ENCODE data around the gene MED22.

MED22 gene

DNA sequence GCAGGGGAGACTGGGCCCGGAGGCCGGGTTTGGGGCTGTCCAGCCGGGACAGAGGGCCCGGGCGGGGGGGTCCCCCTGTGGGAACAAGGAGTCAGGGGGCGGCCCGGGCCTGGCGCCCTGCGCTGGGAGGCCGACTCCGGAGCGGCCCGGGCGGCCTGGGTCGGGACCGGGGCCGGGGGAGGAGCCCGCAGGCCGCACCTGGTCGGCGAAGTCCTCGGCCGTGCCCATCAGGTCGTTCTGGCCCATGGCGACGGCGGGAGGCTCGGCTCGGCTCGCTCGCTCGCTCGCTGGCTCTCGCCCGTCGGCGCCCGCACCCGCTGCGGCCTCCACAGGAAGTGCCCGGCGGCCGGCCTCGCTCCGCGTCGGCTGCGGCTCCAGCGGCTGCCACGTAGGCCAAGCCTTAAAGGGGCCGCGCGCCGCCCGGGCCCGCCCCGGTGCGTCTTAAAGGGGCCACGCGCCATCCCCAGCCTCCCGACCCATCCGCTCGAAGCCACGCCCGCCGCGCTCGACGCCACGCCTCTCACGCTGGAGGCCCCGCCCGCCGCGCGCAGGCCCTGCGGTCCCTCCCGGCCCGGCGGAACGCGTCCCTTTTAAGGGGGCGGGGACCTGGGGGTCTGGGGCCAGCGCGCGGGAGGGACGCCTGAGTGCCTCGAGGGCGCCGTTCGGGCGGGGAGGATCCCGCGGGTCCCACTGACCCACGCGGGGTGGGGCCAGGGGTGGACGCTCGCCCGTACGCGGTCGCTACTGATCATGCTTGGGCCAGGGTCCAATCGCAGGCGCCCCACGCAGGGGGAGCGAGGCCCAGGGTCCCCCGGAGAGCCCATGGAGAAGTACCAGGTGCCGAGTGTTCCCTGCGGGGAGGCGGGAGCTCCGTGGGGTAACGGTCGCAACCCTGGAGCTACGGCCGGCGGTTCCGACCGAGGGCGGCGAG lies 28.1 kb upstream of the MED22 start, which contains the start of the genes STKLD1 and SURF4:
Gene STKLD1, plus strand, starts transcription at position 643 of the 931 bp plus-strand sequence. Its CDS starts 108 bp downstream, at position 751.
Gene SURF4, minus strand, starts transcription at position 337 of the 931 bp plus-strand sequence. Its CDS starts 91 bp downstream, at position 246.
- peak; percentile 95 for DNase-seq (ENCODE audit: low spot score)

DNA sequence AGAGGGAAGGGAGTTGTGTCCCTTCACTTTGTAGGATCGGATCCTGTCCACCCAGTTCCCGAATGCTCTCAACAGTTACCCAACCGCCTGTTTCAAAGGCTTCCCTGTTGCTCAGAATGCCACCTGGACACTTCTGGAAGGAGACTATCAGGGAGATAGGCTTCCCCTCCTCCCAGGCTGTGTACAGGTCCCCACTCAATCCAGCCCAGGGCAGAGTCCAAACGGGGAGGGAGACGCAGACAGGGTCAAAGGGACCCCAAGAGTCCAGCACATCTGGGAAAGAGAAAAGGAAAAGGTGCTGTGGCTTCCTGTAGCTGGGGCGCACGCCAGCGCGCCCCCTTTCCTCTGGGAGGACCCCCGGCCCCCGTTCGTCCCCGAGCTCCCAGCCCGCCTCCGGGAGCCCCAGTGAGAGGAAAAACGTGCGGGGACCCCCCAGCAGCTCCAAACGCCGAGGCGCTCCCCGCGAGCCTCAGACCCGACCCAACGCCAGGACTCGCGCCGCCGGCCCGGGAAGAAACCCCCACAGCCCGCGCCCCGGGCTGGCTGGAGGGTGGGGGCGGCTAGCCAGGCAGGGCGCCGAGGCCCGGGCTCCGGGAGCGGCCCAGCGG lies 27.3 kb upstream of the MED22 start:
- no peak for DNase-seq (ENCODE audit: low spot score)

DNA sequence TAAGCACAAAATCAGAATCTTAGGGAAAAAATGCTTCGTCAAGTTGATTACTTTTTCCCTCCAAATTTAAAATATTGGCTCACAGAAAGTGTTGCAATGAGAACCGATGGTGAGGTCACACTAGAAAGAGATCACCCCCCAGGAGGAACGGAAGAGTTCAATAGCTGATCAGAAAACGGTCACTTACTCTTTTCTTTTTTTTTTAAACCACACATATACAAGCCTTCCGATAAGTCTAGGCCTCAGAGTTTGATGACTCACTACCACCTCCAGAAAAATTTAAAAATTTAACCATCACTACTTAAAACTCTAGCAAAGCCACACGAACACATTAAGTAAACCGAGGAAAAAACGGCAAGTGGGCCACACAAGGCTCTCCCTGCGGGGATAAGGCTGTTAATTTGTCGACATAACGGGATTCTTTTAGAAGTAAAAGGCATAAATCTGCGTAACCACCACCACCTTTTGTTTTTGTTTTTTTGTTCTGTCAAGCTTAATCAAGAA lies 26.7 kb upstream of the MED22 start:
- peak; percentile 57 for DNase-seq (ENCODE audit: low spot score)

GRCh38 chr9:133372144-133372543 lies 24.2 kb upstream of the MED22 start:
- no peak for DNase-seq (ENCODE audit: low spot score)

- DNase-seq (ENCODE audit: low spot score), result peak; percentile 88
Measured at GRCh38 chr9:133371261-133371711, 23.4 kb upstream of the MED22 start.

DNA sequence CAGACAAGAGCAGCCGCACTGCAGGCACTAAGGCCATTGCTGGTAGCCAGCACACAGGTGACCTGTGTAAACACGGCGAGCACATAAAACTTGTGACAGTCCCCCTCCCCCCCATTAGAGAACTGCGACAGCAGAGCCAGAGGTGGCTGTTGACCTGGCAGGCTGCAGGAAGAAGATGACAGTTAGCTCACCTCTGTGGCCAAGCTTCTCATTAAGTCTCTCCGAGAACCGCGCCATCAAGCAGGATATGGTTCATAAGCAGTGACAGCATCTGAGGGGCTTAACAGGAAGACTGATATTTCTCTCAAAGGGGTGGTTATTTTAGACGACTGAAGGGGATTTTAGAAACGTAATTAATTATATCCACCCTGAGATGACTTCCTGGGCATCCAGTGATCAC lies 22.8 kb upstream of the MED22 start:
- peak; percentile 69 for DNase-seq (ENCODE audit: low spot score)

DNA sequence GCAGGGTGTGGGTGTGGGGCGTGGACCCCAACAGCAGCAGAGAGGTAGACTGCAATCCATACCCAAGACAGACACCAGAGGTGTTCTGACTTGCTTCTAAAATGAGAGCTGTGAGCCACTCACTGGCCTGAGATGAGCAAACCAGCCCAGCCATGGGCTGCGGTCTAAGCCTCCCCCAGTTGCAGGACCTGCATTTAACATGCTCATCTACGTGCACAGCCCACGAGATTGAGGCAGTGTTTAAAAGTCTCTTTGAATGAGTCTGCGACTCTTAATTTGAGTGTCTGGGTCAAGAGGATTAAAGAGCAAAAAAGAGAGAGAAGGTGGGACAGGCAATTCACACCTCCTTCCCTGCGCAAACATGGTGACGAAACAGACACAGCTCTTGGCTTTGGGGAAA lies 22.0 kb upstream of the MED22 start:
- no peak for DNase-seq (ENCODE audit: low spot score)

- no peak for DNase-seq (ENCODE audit: low spot score)
Measured at GRCh38 chr9:133369422-133369821, 21.5 kb upstream of the MED22 start.

GRCh38 chr9:133368249-133368881 lies 20.4 kb upstream of the MED22 start:
- DNase-seq (ENCODE audit: low spot score), result no peak

- DNase-seq (ENCODE audit: low spot score), result no peak
Measured at GRCh38 chr9:133367778-133368177, 19.8 kb upstream of the MED22 start.

DNA sequence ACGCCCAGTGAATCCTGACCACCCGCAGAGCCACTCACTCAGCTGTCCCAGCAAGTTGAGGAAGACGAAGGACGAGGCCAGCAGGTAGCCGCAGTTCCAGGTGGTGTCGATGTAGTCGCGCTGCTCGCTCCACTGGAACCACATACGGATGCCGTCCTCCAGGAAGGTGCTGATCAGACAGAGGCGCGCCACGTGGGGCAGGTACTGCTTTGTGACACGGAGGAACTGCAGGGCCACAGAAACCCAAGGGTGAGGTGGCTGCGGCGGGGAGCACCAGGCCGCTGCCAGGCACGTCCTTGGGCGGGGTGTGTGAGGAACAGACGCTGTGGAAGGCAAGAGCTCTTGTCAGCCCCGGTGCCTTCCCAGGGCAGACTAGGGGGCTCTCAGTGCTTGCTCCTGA lies 19.3 kb upstream of the MED22 start:
- DNase-seq (ENCODE audit: low spot score), result no peak

GRCh38 chr9:133366435-133366834 lies 18.5 kb upstream of the MED22 start:
- DNase-seq (ENCODE audit: low spot score), result no peak

GRCh38 chr9:133362359-133363044 lies 14.6 kb upstream of the MED22 start:
- no peak for DNase-seq (ENCODE audit: low spot score)

DNA sequence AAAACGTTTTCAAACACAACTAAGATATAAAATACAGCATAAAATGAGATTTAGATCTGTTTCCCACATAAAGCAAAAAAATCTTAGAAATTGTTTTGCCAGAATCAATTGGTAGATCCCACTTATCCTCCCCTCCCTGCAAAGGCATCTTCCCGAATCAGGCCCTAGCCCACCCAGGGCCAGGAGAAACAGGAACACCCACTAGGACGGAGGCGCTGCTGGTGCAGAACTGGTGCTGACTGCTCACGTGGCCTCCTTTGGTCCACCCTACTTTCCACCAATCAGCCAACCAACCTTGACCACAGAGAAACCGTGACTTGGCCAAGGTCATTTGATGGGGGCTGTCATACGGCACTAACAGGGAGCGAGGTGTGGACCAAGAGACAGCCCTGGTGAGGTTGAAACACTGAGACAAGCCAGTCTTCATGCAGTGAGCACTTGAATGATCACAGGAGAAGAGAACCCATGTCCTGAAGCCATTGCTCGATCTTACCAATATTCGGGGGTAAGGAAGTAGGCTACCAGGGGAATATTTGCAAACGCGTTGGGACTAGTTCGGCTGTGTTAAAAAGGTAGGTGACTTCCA lies 13.7 kb upstream of the MED22 start:
- DNase-seq (ENCODE audit: low spot score), result no peak

GRCh38 chr9:133360400-133361393 lies 12.8 kb upstream of the MED22 start:
- no peak for DNase-seq (ENCODE audit: low spot score)

DNA sequence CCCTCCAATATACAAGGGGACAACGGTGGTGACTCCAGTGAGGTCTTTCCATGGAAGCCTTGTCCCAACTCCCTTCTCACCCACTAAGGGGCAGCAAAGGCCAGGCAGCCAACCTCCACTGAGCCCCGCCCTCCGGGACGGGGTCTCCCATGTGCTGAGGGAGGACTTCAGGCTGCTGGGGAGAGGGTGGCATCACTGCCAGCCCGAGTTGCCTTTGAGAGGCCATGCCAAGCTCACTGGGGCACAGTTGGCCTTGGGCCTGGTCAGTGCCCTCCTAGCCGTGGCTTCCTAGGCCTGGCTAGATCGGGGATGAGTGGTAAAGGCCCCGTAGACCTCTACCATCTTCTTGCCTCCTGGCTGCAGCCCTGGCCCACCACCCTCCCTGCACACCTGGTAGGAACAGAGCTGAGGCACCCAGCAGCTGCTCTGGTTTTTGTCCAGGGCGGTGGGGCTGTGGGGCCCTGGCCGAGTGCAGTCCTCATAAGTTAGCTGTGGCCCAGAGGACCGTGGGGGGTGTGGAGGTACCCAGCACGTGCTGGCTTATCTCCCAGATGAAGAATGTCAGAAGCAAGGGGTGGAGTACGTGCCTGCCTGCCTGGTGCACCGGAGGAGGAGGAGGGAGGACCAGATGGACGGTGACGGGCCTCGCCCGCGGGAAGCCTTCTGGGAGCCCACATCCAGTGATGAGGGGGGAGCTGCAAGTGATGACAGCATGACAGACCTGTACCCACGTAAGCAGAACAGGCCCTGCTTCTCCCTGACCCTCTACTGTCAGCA lies 11.7 kb upstream of the MED22 start:
- no peak for DNase-seq (ENCODE audit: low spot score)

GRCh38 chr9:133357656-133358055 lies 9.7 kb upstream of the MED22 start:
- DNase-seq (ENCODE audit: low spot score), result no peak

DNA sequence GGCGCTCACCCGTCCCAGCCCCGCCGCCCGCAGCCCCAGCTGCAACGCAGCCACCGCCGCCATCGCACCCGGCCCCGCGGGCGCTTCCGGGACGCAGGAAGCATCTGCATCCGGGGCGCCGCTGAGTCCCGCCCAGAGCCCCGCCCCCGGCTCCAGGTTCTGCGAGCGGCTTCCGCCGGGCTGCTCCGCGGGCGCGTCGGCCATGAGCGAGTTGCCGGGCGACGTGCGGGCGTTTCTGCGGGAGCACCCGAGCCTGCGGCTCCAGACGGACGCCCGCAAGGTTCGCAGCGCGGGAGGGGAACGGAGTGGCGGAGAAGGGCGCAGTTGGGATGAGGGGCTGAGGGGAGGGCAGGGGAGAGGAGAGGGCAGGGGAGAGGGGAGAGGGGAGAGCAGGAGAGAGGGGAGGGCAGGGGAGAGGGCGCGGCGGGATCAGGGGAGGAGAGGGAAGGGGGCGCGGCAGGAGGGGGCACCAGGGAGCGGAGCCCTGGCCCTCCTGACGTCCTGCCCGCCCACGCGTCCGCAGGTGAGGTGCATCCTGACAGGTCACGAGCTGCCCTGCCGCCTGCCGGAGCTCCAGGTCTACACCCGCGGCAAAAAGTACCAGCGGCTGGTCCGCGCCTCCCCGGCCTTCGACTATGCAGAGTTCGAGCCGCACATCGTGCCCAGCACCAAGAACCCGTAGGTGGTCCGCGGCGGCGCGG lies 8.6 kb upstream of the MED22 start, which contains the start of the genes SURF1 and SURF2:
Gene SURF1, minus strand, starts transcription at position 97 of the 701 bp plus-strand sequence. Its CDS starts 34 bp downstream, at position 63.
Gene SURF2, plus strand, starts transcription at position 160 of the 701 bp plus-strand sequence. Its CDS starts 43 bp downstream, at position 203.
- peak; percentile 89 for DNase-seq (ENCODE audit: low spot score)

Data from activated CD4-positive, alpha-beta T cell treated with anti-CD3 and anti-CD28 coated beads, Interleukin-2, Interleukin-4, amounts not matched to agents 100 ng/mL and 50 ng/mL, durations not matched to agents 16 hours and 8 hours (primary cell).